Measurements from ENCODE around the gene ASAP2. TPM values are rescaled to one million over a fixed set of nuclear protein-coding genes. Genes with fewer than 3 reads are reported as not detected.

Gene ASAP2
- total RNA-seq, 1 experiment from 2014 or later = 12.6 TPM

GRCh38 chr2:9404451-9404850, 197.8 kb downstream of the ASAP2 start:
- Histone ChIP-seq H3K4ac (ENCODE audit: low read depth, low read length) (no peak overlapping the region), H2BK12ac (ENCODE audit: insufficient read length, low read depth, low read length) (no peak overlapping the region), H4K5ac (ENCODE audit: insufficient read length, low read depth, low read length) (no peak overlapping the region), H3K9me3 (ENCODE audit: control insufficient read depth, low read depth, low read length) (no peaks in the 10 kb centered on the region), H4K8ac (replicated peaks; ENCODE audit: insufficient read length, low read depth, low read length) (no peak overlapping the region), H3K4me2 (ENCODE audit: insufficient read depth, insufficient read length, low read length) (no peak overlapping the region), H3T11ph (ENCODE audit: low read length) (no peak overlapping the region), H3K56ac (ENCODE audit: insufficient read length, low read depth, low read length) (no peak overlapping the region), H3K23me2 (ENCODE audit: insufficient read length, low read depth, low read length, poor library complexity, severe bottlenecking) (no peaks in the 10 kb centered on the region), H2BK120ac (ENCODE audit: low read depth, low read length, poor library complexity, severe bottlenecking) (no peak overlapping the region), H4K20me1 (ENCODE audit: control insufficient read depth, insufficient read depth, insufficient read length) (no peaks in the 10 kb centered on the region), H3K23ac (ENCODE audit: insufficient read length, low read depth, low read length) (no peak overlapping the region), H4K91ac (ENCODE audit: insufficient read length, low read depth, low read length) (no peak overlapping the region), H2AFZ (ENCODE audit: low read length) (no peak overlapping the region), H3K27ac (ENCODE audit: insufficient read length, low read depth, low read length) (no peak overlapping the region), H2BK20ac (ENCODE audit: low read depth, low read length, poor library complexity, severe bottlenecking) (no peak overlapping the region), H3K18ac (ENCODE audit: insufficient read length, low read depth, low read length) (no peak overlapping the region), H3K14ac (ENCODE audit: insufficient read depth, low read length) (no peak overlapping the region), H3K79me2 (ENCODE audit: insufficient read depth, low read length) (no peaks in the 10 kb centered on the region), H2BK5ac (ENCODE audit: insufficient read length, low read length) (no peak overlapping the region), H3K27me3 (ENCODE audit: insufficient read depth, low read length) (no peaks in the 10 kb centered on the region), H3K9ac (ENCODE audit: extremely low read depth, insufficient read length, low read length) (no peak overlapping the region), H3K4me1 (ENCODE audit: insufficient read depth, low read length) (no peaks in the 10 kb centered on the region; the same call in 1 of the 2 replicates), H2BK15ac (ENCODE audit: low read depth, low read length) (no peak overlapping the region), H3K79me1 (ENCODE audit: insufficient read depth, low read depth, low read length, poor library complexity, severe bottlenecking) (no peaks in the 10 kb centered on the region), H2AK5ac (ENCODE audit: insufficient read length, low read length) (no peak overlapping the region)
- WGBS (ENCODE audit: extremely low coverage, insufficient read length, low lambda C conversion rate) = no CpG with 5 or more reads among the region's 4 CpGs
- H3K27ac Mint-ChIP-seq = no peak overlapping the region
- no peak overlapping the region for H3K4me3 Mint-ChIP-seq
- H3K9me3 Mint-ChIP-seq = no peaks in the 10 kb centered on the region
- TF ChIP-seq, protein P1, sequence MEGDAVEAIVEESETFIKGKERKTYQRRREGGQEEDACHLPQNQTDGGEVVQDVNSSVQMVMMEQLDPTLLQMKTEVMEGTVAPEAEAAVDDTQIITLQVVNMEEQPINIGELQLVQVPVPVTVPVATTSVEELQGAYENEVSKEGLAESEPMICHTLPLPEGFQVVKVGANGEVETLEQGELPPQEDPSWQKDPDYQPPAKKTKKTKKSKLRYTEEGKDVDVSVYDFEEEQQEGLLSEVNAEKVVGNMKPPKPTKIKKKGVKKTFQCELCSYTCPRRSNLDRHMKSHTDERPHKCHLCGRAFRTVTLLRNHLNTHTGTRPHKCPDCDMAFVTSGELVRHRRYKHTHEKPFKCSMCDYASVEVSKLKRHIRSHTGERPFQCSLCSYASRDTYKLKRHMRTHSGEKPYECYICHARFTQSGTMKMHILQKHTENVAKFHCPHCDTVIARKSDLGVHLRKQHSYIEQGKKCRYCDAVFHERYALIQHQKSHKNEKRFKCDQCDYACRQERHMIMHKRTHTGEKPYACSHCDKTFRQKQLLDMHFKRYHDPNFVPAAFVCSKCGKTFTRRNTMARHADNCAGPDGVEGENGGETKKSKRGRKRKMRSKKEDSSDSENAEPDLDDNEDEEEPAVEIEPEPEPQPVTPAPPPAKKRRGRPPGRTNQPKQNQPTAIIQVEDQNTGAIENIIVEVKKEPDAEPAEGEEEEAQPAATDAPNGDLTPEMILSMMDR (conservative IDR thresholded peaks at IDR 0.05) = no peak
- H3K4me1 Mint-ChIP-seq = peaks cover 3 to 8% of the 10 kb centered on the region in 2 experiments; a peak in 2 of 4 replicates
- DNase-seq = no peak
- H3K36me3 Mint-ChIP-seq (ENCODE audit: insufficient read depth in 1 of 3, low read depth in 3 of 3) = peaks cover 2 to 11% (median 2%) of the 10 kb centered on the region in 3 experiments; a peak in 3 of 7 replicates
- H3K27me3 Mint-ChIP-seq (ENCODE audit: low read depth) = no peaks in the 10 kb centered on the region; the same call in 1 of the 2 replicates

All from H9 (cell line).